ENCODE results near the gene B4GALT1. TPM values are rescaled to one million over a fixed set of nuclear protein-coding genes. Genes with fewer than 3 reads are reported as not detected.

The B4GALT1 gene
- total RNA-seq, 2 experiments from 2014 or later = 41.2 to 41.4 TPM

- ChIA-PET POLR2A (interaction anchor here (0.6 to 2.1 kb wide), 14 partner anchors 9 to 189 kb away, joined by 3 to 14 read pairs (median 3); partner anchors contain the start of genes BAG1, CHMP5 and DNAJA1), CTCF (interaction anchor here (1.1 to 3.1 kb wide), 2 partner anchors 92 to 150 kb away, joined by 3 to 17 read pairs; no protein-coding TSS in a partner anchor)
- Mint-ChIP-seq H3K9me3 (no peaks in the 10 kb centered on the region), H3K4me3 (peak within 1 kb of the TSS; percentile 94), H3K27ac (peak within 1 kb of the TSS; percentile 99), H3K4me1 (ENCODE audit: low read depth) (peaks cover 50% of the 10 kb centered on the region), H3K36me3 (ENCODE audit: low read depth) (peaks cover 14% of the 10 kb centered on the region), H3K27me3 (no peaks in the 10 kb centered on the region)
- DNase-seq = peak; percentile 98
- intact Hi-C loops (cut with micrococcal nuclease) = no loop called here
- ATAC-seq = peak; percentile 97
- TF ChIP-seq CTCF (IDR thresholded peaks at IDR 0.05) = no peak
Observed at GRCh38 chr9:33076046-33077004, 90.8 kb downstream of the B4GALT1 start, which contains the start of gene SMU1. Gene SMU1 (minus strand): TSS chr9:33076674. CDS start chr9:33076608, 66 bp downstream.

GRCh38 chr9:33068991-33069390 is 98.1 kb downstream of the B4GALT1 start:
- peaks cover 42% of the 10 kb centered on the region for H3K36me3 Mint-ChIP-seq (ENCODE audit: low read depth)
- intact Hi-C loops (cut with micrococcal nuclease) = no loop called here
- ChIA-PET POLR2A (no interaction called here), CTCF (interaction anchor here (2.2 kb wide), 1 partner anchor 157 kb away, joined by 11 read pairs; no protein-coding TSS in a partner anchor)
- H3K27me3 Mint-ChIP-seq = no peaks in the 10 kb centered on the region
- H3K4me3 Mint-ChIP-seq = no peak overlapping the region
- no peak overlapping the region for H3K27ac Mint-ChIP-seq
- TF ChIP-seq CTCF (IDR thresholded peaks at IDR 0.05) = no peak
- peaks cover 38% of the 10 kb centered on the region for H3K4me1 Mint-ChIP-seq (ENCODE audit: low read depth)
- no peaks in the 10 kb centered on the region for H3K9me3 Mint-ChIP-seq
- ATAC-seq (no peak), DNase-seq (no peak)

GRCh38 chr9:33065157-33066076 is 101.7 kb downstream of the B4GALT1 start:
- Mint-ChIP-seq H3K27me3 (no peaks in the 10 kb centered on the region), H3K9me3 (no peaks in the 10 kb centered on the region), H3K4me3 (no peak overlapping the region), H3K27ac (peak overlapping the region; percentile 39), H3K36me3 (ENCODE audit: low read depth) (peaks cover 40% of the 10 kb centered on the region), H3K4me1 (ENCODE audit: low read depth) (peaks cover 12% of the 10 kb centered on the region)
- ChIA-PET CTCF (interaction anchor here (1.1 kb wide), 1 partner anchor 16 kb away, joined by 4 read pairs; no protein-coding TSS in a partner anchor), POLR2A (interaction anchor here (0.7 to 2.0 kb wide), 4 partner anchors 9 to 50 kb away, joined by 4 to 11 read pairs (median 4); partner anchors contain the start of gene DNAJA1)
- intact Hi-C loops (cut with micrococcal nuclease) = no loop called here
- no peak for TF ChIP-seq CTCF (IDR thresholded peaks at IDR 0.05)
- DNase-seq = no peak
- no peak for ATAC-seq

Other genes starting within 250 kb of the B4GALT1 start
- gene APTX, start 165.7 kb downstream of the B4GALT1 start, total RNA-seq = 10 to 100 TPM; 39.2 to 42.9 TPM
- 100 to 1,000 TPM; 139 to 143 TPM for gene DNAJA1, start 142.1 kb downstream of the B4GALT1 start, total RNA-seq
- 10 to 100 TPM; 23.8 to 23.9 TPM for gene SMU1, start 90.7 kb downstream of the B4GALT1 start, total RNA-seq
- not detected for gene SPINK4, start 72.8 kb upstream of the B4GALT1 start, total RNA-seq
- 10 to 100 TPM; 55.6 to 61.6 TPM for gene BAG1, start 97.4 kb upstream of the B4GALT1 start, total RNA-seq
- 10 to 100 TPM; 64.6 to 74.2 TPM for gene CHMP5, start 97.7 kb upstream of the B4GALT1 start, total RNA-seq
- 10 to 100 TPM; 37.4 to 38.9 TPM for gene NFX1, start 123.2 kb upstream of the B4GALT1 start, total RNA-seq
- not detected for gene AQP7, start 235.2 kb upstream of the B4GALT1 start, total RNA-seq

All from activated CD8-positive, alpha-beta T cell treated with anti-CD3 and anti-CD28 coated beads for 36 hours (primary cell).